ENCODE data around the gene ICAM4. TPM values are rescaled to one million over a fixed set of nuclear protein-coding genes. Genes with fewer than 3 reads are reported as not detected.
A peak's percentile ranks its signal among the peaks of the same experiment; 100 is the strongest.

The ICAM4 gene
- polyA plus RNA-seq, 3 donors: 5.5 to 17.3 (median 11.2) TPM

- no peak for TF ChIP-seq CTCF (IDR thresholded peaks at IDR 0.05)
- Histone ChIP-seq H3K27me3 (ENCODE audit: control insufficient read depth in 2 of 2, insufficient read depth in 2 of 2, low read length in 2 of 2) (no peaks in the 10 kb centered on the region), H3K36me3 (replicated peaks in 1 of 2; ENCODE audit: control insufficient read depth in 1 of 2, insufficient read depth in 2 of 2, low read length in 2 of 2) (no peaks in the 10 kb centered on the region), H4K20me1 (ENCODE audit: insufficient read depth, low read length) (no peaks in the 10 kb centered on the region), H3K27ac (ENCODE audit: low read depth in 1 of 2, low read length in 2 of 2) (no peak overlapping the region), H3K4me3 (replicated peaks in 1 of 3; ENCODE audit: low read depth in 2 of 3, low read length in 3 of 3) (no peak overlapping the region), H3K4me2 (replicated peaks; ENCODE audit: extremely low read depth, low read length, poor library complexity, severe bottlenecking) (no peak overlapping the region), H2AFZ (ENCODE audit: insufficient read depth, low read depth, low read length, poor library complexity, severe bottlenecking) (no peak overlapping the region), H3K9me3 (replicated peaks in 1 of 2; ENCODE audit: control insufficient read depth in 1 of 2, insufficient read depth in 1 of 2, low read length in 2 of 2) (no peaks in the 10 kb centered on the region), H3K4me1 (ENCODE audit: control insufficient read depth in 1 of 2, insufficient read depth in 2 of 2, low read length in 2 of 2) (peaks cover 26 to 33% of the 10 kb centered on the region in 2 donors), H3K9ac (ENCODE audit: insufficient read depth, low read length, poor library complexity, severe bottlenecking) (no peak overlapping the region), H3K79me2 (ENCODE audit: insufficient read depth, low read length) (no peaks in the 10 kb centered on the region)
- intact Hi-C loops (cut with micrococcal nuclease): no loop called here
- peak overlapping the region in 2 of 7 donors; percentile 7 to 40 for H3K27ac Mint-ChIP-seq
- peaks cover 2 to 9% (median 3%) of the 10 kb centered on the region in 3 donors for H3K27me3 Mint-ChIP-seq (ENCODE audit: low read depth in 3 of 3)
- peaks cover 2 to 8% of the 10 kb centered on the region in 2 donors for H3K36me3 Mint-ChIP-seq
- peaks cover 29% of the 10 kb centered on the region for H3K4me1 Mint-ChIP-seq
- no peak overlapping the region for H3K4me3 Mint-ChIP-seq
- no peak for DNase-seq
- H3K9me3 Mint-ChIP-seq: no peaks in the 10 kb centered on the region
- no CpG with 5 or more reads among the region's 5 CpGs for WGBS (ENCODE audit: insufficient coverage)
Measured at GRCh38 chr19:10306327-10306726, 19.6 kb downstream of the ICAM4 start.

GRCh38 chr19:10309423-10309822, 22.7 kb downstream of the ICAM4 start, which contains the start of gene ZGLP1:
TSS of gene ZGLP1 (minus strand) at chr19:10309815.
- peaks cover 16% of the 10 kb centered on the region for H3K4me1 Mint-ChIP-seq

More at GRCh38 chr19:10309423-10309822, 22.7 kb downstream of the ICAM4 start, which contains the start of gene ZGLP1:
- no peaks in the 10 kb centered on the region for H3K79me2 ChIP-seq (ENCODE audit: insufficient read depth, low read length)
- peaks cover 2 to 7% of the 10 kb centered on the region in 2 donors for H3K36me3 Mint-ChIP-seq
- no peak for TF ChIP-seq CTCF (IDR thresholded peaks at IDR 0.05)
- WGBS (ENCODE audit: insufficient coverage): 95% methylated on average over 14 of the region's 24 CpGs
- H3K36me3 ChIP-seq (replicated peaks in 1 of 2; ENCODE audit: control insufficient read depth in 1 of 2, insufficient read depth in 2 of 2, low read length in 2 of 2): no peaks in the 10 kb centered on the region
- H3K27ac ChIP-seq (ENCODE audit: low read depth in 1 of 2, low read length in 2 of 2): no peak within 1 kb of the TSS
- H3K4me3 ChIP-seq (replicated peaks in 1 of 3; ENCODE audit: low read depth in 2 of 3, low read length in 3 of 3): no peak within 1 kb of the TSS
- no peak within 1 kb of the TSS for H2AFZ ChIP-seq (ENCODE audit: insufficient read depth, low read depth, low read length, poor library complexity, severe bottlenecking)
- no peak within 1 kb of the TSS for H3K9ac ChIP-seq (ENCODE audit: insufficient read depth, low read length, poor library complexity, severe bottlenecking)
- DNase-seq: no peak
- H3K27me3 ChIP-seq (ENCODE audit: control insufficient read depth in 2 of 2, insufficient read depth in 2 of 2, low read length in 2 of 2): no peaks in the 10 kb centered on the region
- H3K4me3 Mint-ChIP-seq: no peak within 1 kb of the TSS
- no peaks in the 10 kb centered on the region for H3K9me3 ChIP-seq (replicated peaks in 1 of 2; ENCODE audit: control insufficient read depth in 1 of 2, insufficient read depth in 1 of 2, low read length in 2 of 2)
- intact Hi-C loops (cut with micrococcal nuclease): no loop called here
- peak within 1 kb of the TSS in 3 of 7 donors; percentile 37 to 60 (median 58) for H3K27ac Mint-ChIP-seq
- H3K4me1 ChIP-seq (ENCODE audit: control insufficient read depth in 1 of 2, insufficient read depth in 2 of 2, low read length in 2 of 2): peaks cover 22 to 23% of the 10 kb centered on the region in 2 donors
- H4K20me1 ChIP-seq (ENCODE audit: insufficient read depth, low read length): no peaks in the 10 kb centered on the region
- H3K9me3 Mint-ChIP-seq: no peaks in the 10 kb centered on the region
- peaks cover 0 to 6% (median 2%) of the 10 kb centered on the region in 3 donors for H3K27me3 Mint-ChIP-seq (ENCODE audit: low read depth in 3 of 3)
- no peak within 1 kb of the TSS for H3K4me2 ChIP-seq (replicated peaks; ENCODE audit: extremely low read depth, low read length, poor library complexity, severe bottlenecking)

All from CD14-positive monocyte (primary cell).